ENCODE measurements around the gene SMCHD1.
"Not testable (repeated sequence)": the region's sequence is repeated elsewhere in the genome, so short reads cannot be mapped to it uniquely, and the experiment has no call there.

Gene SMCHD1

GRCh38 chr18:2657788-2658458 lies 2.4 kb downstream of the SMCHD1 start:
- no peak for DNase-seq

GRCh38 chr18:2660849-2661248 lies 5.3 kb downstream of the SMCHD1 start:
- not testable (repeated sequence) for DNase-seq

GRCh38 chr18:2662288-2662687 lies 6.8 kb downstream of the SMCHD1 start:
- not testable (repeated sequence) for DNase-seq

GRCh38 chr18:2662990-2663389 lies 7.5 kb downstream of the SMCHD1 start:
- no peak for DNase-seq

- no peak for DNase-seq
These were observed 16.9 kb downstream of the SMCHD1 start for GRCh38 chr18:2672410-2672809.

- DNase-seq = no peak
These were observed 17.3 kb downstream of the SMCHD1 start for GRCh38 chr18:2672872-2673271.

GRCh38 chr18:2678933-2679332 lies 23.4 kb downstream of the SMCHD1 start:
- not testable (repeated sequence) for DNase-seq

GRCh38 chr18:2680216-2680792 lies 24.8 kb downstream of the SMCHD1 start:
- no peak for DNase-seq

GRCh38 chr18:2681993-2682603 lies 26.6 kb downstream of the SMCHD1 start:
- DNase-seq = no peak

- DNase-seq = no peak
These were observed 27.5 kb downstream of the SMCHD1 start for GRCh38 chr18:2683055-2683454.

- DNase-seq = no peak
These were observed 30.9 kb downstream of the SMCHD1 start for GRCh38 chr18:2686349-2686968.

- no peak for DNase-seq
These were observed 32.0 kb downstream of the SMCHD1 start for GRCh38 chr18:2687390-2688001.

- no peak for DNase-seq
These were observed 37.0 kb downstream of the SMCHD1 start for GRCh38 chr18:2692508-2692907.

GRCh38 chr18:2697184-2697583 lies 41.7 kb downstream of the SMCHD1 start:
- no peak for DNase-seq

GRCh38 chr18:2699001-2699400 lies 43.5 kb downstream of the SMCHD1 start:
- DNase-seq = no peak

- no peak for DNase-seq
These were observed 49.0 kb downstream of the SMCHD1 start for GRCh38 chr18:2704541-2704940.

GRCh38 chr18:2706903-2707302 lies 51.4 kb downstream of the SMCHD1 start:
- DNase-seq = no peak

GRCh38 chr18:2707551-2708168 lies 52.1 kb downstream of the SMCHD1 start:
- no peak for DNase-seq

GRCh38 chr18:2709316-2709715 lies 53.8 kb downstream of the SMCHD1 start:
- DNase-seq = no peak

GRCh38 chr18:2714140-2714539 lies 58.6 kb downstream of the SMCHD1 start:
- no peak for DNase-seq

- DNase-seq = no peak
These were observed 60.5 kb downstream of the SMCHD1 start for GRCh38 chr18:2715990-2716389.

- no peak for DNase-seq
These were observed 61.1 kb downstream of the SMCHD1 start for GRCh38 chr18:2716394-2717326.

All from activated CD4-positive, alpha-beta T cell treated with anti-CD3 and anti-CD28 coated beads for 4 hours (primary cell).